GM19455 (cell line): ENCODE results near the gene SERINC3.

Experiments used
- ATAC-seq: cut with Tn5 transposase; IDR thresholded peaks from one replicate; pipeline ENCODE4 v1.9.1; 2021; ENCODE audit not compliant: unreplicated experiment

SERINC3 gene

DNA sequence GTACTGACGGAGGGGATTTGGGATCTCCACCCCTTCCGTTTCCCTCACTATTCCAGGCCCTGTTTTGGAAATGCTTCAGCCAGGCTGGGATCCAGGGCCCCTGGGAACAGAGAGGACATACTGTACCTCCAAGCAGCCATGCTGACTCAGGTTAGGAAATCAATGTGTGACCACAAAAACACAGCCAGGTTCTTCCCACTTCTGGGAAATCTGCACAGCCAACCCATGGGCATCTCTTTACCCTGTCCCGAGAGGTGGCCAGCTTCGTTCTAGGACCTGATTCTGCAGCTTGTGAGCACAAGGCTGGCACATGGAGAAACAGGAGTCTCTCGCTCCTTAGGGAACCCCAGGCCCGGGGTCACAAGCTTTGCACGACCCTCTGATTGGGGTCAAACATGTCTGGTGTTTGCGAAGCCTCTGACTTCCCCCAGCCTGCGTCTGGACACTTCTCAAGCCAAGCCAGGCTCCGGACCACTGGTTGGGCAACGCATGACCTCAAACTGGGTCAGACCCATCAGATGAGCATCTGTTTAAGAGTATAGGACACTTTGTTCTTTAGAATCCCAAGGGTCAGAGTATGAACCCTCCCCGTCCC is 54.5 kb downstream of the SERINC3 start:
- no peak for ATAC-seq

DNA sequence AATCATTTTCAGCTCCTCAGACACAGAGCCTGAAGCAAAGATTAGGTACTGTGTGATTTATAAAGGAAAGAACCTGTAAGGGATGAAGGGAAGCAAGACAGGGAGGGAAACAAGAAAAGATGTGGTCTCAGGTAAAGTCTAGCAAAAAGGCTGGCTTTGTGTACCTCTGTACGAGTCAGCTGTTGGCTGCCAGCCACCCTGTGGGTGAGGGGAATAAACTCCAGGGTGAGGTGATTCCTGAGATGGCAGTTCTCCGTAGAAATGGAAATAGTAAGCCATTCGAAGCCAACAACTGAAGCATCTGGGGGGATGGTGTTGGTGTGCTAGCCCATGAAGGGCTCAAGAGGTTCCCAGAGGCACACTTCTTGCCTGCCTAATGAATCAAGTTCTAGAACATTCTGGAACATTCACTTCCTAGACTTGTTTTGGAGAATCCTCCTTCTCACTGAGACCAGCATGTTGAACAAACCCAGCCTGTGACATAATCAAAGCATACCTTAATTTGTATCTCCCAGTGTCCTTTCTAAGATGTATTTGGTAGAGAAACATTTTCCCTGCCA is 56.8 kb downstream of the SERINC3 start:
- no peak for ATAC-seq

DNA sequence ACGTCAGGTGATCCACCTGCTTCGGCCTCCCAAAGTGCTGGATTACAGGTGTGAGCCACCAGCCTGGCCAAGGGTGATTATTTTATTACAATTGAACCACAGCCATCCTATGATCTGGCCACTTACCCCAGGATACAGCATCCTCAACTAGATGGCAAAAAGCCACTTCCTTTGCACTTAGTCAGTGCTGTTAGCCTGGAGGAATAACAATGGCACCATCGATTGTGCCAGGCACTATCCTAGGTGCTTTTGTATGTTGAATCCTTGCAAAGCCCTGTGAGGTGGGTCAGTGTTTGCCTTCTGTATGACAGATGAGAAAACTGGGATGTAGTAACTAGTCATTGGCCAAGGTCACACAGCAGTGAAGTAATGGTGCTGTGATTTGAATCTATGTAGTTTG is 57.4 kb downstream of the SERINC3 start:
- ATAC-seq = no peak

DNA sequence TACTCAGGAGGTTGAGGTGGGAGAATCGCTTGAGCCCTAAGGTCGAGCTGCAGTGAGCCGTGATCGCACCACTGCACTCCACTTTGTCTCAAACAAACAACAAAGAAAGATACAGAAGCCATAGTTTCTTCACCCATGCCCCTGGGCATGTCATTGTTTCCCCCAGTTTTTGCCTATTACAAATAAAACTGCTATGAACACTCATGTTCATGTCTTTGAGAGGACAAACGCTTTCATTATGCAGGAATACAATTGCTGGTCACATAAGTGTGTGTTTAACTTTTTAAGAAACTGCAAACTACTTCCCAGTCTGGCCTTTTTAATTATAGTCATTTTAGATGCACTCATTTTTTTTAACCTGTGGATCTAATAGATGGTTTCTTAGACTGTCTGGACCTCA is 58.4 kb downstream of the SERINC3 start:
- no peak for ATAC-seq

DNA sequence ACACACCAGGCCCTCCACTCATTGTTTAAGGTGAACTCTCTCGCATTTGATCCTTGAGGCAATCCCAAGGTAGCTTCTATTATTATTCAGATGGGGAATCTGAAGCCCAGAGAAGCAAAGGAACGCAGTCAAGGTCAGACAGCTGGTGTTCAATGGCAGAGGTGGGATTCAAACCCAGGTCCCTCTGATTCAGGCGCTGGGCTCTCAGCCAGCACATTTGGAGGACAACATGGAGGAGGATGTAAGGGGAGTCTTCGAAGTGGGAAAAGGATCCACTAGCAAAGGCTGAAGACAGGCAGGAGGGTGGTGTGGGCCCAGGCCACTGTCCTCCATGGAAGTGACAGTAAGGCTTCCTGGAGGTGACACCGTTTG is 60.1 kb downstream of the SERINC3 start:
- no peak for ATAC-seq

DNA sequence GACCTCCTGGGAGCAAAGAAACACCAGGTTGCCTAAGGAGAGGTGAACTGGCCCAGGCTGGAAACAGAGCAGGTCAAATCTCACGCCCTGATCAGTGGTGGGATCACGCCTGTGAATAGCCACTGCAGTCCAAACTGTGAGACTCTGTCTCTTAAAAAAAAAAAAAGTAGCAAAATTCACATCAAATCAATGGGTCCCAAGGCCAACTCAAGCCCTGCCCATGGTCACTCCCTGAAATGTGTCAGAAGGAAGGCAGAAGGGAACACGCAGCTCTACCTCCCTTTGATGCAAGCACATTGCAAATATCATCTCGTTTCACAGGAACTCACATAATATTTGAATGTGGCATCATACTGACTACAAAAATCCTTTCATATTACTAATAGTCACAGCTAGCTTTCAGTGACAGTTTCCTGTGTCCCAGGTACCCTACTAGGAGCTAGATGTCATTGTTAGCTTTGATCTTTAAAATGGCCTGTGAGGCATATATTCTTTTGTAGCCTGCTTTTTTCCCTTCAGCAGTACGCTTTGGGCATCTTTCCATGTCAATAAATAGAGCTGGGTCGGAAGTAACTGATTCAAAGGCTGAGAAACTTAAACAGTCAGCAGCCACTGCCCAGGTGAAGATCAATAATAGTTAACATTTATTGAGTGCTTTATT is 60.6 kb downstream of the SERINC3 start:
- no peak for ATAC-seq

DNA sequence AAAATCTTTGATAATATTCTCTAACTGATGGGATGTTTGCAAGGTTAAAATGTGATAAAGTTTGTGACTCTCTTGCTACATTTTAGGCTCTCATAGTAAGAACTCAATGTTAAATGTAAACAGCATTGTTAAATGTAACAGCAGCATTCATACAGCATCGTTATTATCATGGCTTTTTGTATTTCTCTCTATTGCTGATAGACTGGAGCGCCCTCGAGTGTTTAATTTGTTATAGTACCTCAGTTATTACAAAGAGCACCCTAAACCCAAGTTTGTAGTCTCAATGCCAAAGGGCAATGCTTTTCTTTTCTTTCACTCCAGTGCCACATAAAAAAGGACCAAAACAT is 61.1 kb downstream of the SERINC3 start:
- no peak for ATAC-seq

DNA sequence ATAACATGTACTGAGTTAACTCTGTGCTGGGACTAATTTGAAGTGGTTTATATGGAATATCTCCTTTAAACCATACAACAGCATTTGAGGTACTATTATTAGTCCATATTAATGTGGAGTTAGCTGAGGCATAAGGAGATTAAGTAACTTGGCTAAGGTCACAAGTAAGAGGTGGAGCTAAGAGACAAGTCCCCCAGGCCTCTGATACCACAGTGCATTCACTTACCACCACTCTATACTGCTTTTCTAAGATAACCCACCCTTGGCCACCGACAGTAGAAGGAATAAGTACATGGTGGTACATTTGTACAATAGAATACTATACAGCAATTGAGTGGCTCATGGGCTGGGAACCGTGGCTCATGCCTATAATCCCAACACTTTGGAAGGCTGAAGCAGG is 62.6 kb downstream of the SERINC3 start:
- ATAC-seq = no peak

DNA sequence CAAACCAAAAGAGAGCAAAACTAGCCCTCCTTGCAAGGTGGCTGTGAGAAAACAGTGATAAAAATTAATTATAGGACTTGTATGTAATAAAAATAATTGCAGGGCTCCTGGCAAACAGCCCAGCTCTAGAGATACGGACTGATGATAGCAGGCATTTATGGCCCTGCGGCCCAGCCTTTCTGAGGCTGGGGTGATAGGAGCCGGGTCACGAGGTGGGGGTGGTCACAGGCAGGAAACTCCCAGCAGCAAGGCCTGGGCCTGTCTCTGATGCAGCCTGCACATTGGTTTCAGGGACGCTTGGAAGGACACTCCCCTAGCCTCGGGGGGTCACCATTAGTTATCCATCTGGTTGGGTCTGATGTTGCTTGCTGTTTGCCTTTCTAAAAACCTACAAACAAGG is 64.9 kb downstream of the SERINC3 start:
- ATAC-seq = no peak

DNA sequence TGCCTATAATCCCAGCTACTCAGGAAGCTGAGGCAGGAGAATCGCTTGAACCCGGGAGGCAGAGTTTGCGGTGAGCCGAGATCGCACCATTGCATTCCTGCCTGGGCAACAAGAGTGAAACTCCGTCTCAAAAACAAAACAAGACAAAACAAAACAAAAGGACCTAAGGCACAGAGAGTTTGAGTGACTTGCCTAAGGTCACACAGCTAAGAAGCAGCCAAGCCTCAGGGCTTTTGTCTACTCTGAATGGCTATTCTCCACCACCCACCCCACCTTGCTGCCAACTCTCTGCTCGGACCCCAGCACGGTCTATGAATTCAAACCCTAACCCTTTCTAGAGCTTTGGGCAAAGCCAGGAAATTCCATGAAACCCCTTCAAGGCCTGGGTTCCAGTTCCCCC is 65.3 kb downstream of the SERINC3 start:
- no peak for ATAC-seq

DNA sequence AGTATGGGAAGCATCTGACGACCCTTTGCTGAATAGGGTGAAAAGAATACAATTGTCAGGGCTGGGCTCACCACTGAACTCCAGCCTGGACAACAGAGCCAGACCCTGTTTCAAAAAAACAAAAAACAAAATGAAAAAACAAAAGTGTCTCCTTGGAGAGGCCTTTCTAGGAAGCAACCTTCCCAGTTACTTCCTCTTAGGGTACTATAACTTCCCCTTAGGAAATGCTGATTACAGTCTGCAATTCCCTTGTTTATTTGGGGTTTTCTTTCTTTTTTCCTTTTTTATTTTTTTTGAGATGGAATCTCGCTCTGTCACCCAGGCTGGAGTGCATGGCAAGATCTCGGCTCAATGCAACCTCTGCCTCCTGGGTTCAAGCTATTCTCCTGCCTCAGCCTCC is 66.7 kb downstream of the SERINC3 start:
- ATAC-seq = no peak

DNA sequence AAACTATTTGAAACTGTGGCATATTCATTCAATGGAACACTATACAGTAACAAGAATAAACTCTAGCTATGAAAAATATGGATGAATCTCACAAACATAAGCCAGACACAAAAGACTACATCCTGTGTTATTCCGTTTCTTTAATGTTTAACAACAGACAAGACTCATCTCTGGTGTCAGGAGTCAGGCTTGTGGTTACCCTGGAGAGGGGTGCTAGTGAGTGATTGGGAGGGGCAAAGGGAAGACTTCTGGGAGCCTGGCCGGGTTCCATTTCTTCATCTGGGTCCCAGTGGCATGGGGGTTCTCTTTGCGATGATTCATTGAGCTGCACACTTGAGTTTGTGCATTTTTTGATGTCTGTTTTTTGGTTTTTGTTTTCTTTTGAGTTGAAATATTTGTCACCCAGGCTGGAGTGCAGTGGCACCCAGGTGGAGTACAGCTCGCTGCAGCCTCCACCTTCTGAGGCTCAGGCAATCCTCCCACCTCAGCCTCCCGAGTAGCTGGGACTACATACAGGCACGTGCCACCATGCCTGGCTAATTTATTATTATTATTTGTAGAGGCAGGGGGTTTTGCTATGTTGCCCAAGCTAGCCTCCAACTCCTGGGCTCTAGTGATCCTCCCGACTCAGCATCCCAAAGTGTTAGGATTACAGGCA is 67.4 kb downstream of the SERINC3 start:
- ATAC-seq = no peak

DNA sequence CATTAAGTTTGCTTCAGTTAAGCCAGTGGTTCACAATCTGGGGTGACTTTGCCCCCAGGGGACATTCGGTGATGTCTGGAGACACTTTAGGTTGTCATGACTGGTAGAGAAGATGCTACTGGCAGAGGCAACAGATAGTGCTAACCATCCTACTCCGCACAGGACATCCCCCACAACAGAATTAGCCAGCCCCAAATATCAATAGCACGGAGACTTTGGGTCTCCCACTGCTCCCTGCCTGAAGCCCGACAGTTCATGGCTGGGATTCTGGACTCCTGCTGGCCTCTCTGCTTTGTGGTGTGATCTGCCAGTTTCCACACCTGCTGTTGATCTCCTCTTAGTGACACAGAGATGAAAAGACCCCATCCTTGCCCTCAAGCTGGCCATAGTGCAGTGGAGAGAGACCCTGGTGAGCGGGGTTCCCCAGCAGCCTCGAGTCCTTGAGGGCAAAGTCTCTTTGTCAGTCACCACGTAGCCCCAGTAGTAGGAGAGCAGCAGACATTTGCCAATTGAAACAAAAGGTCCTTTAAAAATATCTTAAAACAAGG is 70.9 kb downstream of the SERINC3 start:
- ATAC-seq = no peak

DNA sequence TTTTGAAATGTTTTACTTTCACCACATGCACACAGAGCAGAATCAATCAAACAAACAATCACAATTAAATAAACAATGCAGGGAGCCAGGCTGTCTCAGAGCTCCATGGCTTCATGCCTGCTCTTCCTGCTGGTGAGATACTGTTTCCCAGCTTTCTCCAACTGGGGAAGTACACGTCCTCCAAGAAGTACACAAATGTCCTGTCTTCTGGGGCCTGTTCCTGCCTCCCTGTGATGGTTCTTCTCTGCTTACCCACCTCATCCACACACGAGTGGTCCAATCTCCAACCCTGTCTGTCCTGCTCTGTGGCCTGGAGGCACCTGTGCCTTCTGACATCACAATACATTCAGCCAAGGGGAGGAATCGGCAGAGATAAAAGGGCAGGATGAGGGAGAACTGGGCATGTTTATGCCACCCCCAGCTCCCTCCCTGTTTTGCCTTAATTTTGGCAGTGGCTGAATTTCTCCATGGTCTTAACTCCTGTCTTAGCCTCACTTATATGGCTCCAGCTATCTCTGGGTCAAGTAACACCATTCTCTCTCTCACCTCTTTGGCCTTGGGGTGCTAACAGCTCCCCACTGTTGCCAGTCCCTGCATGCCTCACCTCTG is 71.5 kb downstream of the SERINC3 start:
- ATAC-seq = no peak

DNA sequence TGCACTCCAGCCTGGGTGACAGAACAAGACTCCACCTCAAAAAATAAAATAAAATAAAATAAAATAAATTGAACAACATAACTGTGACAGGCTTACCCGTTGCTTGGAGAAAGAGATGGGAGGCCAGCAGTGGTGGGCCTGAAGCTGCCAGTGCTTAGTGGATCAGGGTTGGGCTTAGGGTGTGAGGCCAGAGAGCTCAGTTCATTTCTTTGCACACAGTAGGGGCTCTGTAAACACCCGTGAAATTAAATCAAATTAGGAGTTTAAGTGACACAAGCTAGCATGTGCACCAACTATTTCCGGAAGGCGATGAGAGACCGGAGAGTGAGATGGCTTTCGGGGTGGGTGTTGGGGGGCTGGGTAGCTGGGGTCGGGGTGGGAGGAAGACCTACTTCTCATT is 72.0 kb downstream of the SERINC3 start:
- ATAC-seq = no peak

DNA sequence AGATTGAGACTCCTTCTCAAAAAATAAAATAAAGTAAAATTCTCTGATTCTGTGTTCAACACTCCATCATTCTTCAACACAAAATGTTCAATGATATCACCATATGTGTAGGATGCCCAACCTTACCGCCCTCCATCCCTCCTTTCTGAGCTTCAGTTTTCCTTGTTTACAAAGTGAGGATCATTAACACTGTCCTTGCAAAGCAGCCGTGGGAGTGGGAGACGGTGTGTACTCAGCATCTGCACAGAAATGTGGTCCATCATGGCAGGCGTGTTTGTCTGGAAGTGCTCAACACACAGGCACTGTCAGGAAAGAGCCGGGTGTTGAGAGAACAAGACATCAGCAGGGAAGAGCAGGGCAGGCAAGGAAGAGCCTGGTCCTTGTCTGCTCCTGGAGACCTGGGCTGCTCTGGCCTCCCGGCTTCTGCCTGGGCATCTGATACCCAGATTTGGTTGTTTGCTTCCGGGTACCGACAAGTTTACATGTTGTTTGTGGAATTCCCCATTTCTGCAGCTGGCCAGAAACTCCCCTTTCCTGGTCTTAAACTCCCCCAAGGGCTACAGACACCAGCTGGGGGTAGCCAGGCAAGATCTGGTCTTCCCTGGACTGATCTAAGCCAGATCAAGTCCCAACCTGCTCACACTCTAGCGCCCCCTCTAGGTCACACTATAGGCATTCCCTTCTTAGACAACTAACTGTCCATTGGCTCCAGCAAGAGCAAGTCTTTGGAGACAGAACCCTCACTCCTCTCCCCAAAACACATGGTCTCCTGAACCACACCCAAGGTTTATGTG is 72.9 kb downstream of the SERINC3 start:
- ATAC-seq = no peak

DNA sequence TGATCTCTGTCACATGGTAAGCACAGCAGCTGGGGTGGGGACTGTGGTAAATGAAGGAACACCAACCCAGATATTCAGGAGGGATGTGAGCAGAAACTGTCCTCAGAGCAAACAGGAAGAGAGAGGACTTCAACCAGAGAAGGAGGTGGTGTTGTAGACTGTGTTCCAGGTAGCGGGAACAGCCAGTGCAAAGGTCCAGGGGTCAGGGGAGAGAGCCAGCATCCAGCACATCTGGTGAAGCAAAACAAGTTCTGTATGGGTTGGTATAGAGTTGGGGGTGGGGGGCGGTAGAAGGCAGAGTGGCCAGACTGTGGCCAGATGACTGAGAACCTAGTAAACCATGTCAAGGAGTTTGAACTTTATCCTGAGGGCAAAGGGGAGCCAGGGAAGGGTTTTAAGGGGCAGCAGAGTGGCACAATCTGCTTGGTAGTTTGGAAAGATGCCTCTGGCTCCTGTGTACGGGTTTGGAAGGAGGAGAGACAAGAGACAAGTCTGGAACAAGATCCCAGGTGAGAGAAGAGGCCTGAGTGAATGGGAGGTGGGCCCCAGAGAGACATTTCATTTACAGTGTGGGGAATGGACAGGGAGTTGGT is 73.9 kb downstream of the SERINC3 start:
- no peak for ATAC-seq
